KOPT-K1 (cell line): Measurements from ENCODE around the gene TTC13.
A peak's percentile ranks its signal among the peaks of the same experiment; 100 is the strongest.

Source experiments
- H3K27ac ChIP-seq: fragments of 200-600 bp; sonication (generic); 2 replicates; pipeline ENCODE4 v1.5.1; 2016; ENCODE audit warnings: antibody characterized with exemption, mild to moderate bottlenecking, low read depth, low read length; ENCODE audit not compliant: poor library complexity, severe bottlenecking
- H3K36me3 ChIP-seq: fragments of 200-600 bp; sonication (generic); 2 replicates; pipeline ENCODE4 v1.5.1; 2017; ENCODE audit warnings: antibody characterized with exemption, mild to moderate bottlenecking, low read length, moderate library complexity; ENCODE audit not compliant: insufficient read depth
- H3K9me3 ChIP-seq: fragments of 200-600 bp; sonication (generic); 2 replicates; pipeline ENCODE4 v1.5.1; 2017; ENCODE audit warnings: antibody characterized with exemption, low read length, mild to moderate bottlenecking; ENCODE audit not compliant: insufficient read depth, poor library complexity, severe bottlenecking

Gene TTC13

DNA sequence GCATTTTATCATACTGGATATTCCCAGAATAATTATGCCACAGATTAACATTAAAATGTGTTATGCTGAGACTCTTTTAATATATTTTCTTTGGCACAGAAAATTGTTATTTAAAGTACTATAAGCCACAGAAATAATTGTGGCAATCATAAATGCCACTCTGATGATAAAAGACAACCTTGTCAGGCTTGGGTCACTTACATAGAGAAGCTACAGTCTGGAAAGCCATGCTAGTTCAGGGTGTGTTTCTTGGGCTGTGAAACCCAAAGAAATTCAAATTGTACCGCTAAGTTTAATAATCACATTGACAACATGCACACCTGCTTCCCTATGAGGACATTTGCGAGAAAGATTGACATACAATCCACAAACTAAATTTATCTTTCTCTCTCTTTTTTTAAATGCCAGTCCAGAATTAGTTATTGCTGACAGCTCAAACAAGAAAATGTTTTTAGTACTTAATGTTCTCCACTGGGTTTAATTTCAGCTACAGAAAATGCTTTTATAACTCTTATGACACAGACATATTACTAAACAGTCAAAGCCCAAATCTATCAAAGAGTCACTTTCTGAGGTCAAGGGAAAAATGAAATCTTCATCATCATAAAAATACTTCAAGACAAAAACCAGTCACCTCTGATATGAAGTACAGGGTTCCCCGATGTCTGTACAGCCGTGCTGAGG is 38.7 kb downstream of the TTC13 start:
- Histone ChIP-seq H3K27ac (no peak overlapping the region), H3K9me3 (no peaks in the 10 kb centered on the region)

DNA sequence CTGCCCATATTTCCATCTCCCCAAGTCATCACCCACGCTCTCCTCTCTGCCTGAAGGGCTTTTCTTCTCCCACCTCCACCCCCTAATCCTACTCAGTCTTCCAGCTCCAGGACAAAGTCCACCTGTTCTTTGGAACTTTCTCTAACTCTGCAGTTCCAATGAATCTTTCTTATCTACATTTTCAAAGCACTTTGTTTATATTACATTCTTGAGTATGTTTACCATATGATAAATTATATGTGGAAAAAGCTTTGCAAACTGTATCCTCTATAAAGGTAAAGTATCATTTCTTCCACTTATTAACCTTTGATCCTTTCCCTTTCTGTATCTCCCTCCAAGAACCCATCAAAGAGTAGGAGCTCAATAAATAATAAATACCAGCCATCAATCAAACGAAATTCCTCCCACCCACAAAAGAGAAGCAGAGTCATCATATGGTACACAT is 39.7 kb downstream of the TTC13 start:
- Histone ChIP-seq H3K36me3 (peaks cover 5% of the 10 kb centered on the region; the same call in 1 of the 2 replicates), H3K27ac (no peak overlapping the region), H3K9me3 (no peaks in the 10 kb centered on the region)

More for the DNA sequence above, 38.7 kb downstream of the TTC13 start:
- peaks cover 8% of the 10 kb centered on the region; the same call in 1 of the 2 replicates for H3K36me3 ChIP-seq

DNA sequence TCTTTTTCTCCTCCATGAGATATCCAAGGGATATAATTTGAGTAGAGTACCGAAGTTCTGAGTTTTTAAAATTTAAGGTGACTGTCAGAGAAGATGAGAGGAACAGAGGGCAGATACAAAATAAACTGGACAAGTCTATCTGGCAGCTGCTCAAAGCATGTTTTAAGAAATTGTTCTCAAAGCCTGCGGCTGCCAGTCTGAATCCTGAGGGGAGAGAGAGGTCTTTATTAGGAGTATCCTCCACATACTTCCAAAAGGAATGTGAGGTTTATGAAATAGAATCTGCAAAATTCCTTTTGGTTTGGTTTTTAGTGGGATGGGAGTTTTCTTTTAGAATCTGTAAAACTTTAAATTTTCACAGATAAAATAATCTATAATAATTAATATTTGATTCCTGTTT is 41.3 kb downstream of the TTC13 start:
- Histone ChIP-seq H3K27ac (peak overlapping the region; percentile 39), H3K36me3 (no peaks in the 10 kb centered on the region; the same call in 1 of the 2 replicates), H3K9me3 (no peaks in the 10 kb centered on the region)

DNA sequence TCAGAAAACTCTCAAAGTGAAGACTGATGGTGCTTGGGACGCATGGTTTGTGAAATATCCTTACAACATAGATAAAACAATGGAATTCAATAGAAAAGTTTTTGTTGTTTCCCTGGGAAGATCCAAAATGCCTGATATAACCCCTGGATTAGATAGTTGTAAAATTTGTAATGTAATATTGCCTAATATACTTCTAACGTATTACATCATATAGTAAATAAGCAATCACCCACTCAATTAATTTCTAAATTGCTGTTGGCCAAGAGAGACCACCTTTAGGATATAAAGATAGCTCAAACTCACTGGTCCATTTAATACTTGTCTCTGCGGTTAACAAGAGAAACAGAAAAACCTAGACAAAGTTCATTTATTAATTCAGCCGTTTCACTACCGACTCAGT is 42.2 kb downstream of the TTC13 start:
- peak overlapping the region; percentile 39 for H3K27ac ChIP-seq
- no peaks in the 10 kb centered on the region for H3K9me3 ChIP-seq
- peaks cover 5% of the 10 kb centered on the region for H3K36me3 ChIP-seq

DNA sequence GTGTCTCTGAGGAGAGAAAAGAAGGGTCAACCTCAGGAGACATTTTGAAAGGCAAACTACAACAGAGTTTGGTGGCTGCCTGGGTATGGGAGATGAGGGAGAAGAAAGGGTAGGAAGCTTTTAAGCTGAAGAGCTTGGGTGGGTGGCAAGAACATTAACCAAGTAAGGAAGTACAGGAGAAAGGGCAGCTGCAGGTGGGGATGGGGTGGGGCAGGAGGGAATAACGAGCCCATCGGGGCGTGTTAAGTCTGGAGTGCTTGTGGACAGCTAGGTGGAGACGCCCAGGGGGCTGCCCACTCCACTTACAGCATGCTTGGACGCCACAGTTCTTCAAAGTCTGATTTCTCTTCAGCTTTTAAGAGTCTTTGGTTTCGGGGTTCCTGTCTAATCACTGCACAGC is 42.8 kb downstream of the TTC13 start:
- no peaks in the 10 kb centered on the region for H3K9me3 ChIP-seq
- H3K36me3 ChIP-seq: peaks cover 11% of the 10 kb centered on the region
- H3K27ac ChIP-seq: no peak overlapping the region

DNA sequence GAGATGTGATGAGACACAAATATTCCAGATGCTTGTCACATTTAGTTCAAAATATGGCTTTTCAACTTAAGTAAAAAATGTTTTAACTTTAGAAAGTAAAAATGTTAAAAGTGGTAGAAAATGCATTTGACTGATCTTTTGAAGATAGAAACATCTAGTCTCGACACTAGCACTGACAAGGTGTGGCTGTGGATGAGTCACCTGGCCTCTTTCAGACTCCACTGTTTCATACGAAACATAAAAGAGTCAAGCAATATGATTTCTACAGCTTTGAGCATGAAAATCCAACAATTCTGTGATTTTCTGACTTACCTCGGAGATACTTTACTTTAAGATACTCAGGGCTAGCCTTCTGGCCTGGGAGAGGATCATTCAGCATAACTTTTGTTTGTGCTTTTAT is 47.7 kb downstream of the TTC13 start:
- Histone ChIP-seq H3K9me3 (no peaks in the 10 kb centered on the region), H3K27ac (no peak overlapping the region), H3K36me3 (peaks cover 40% of the 10 kb centered on the region)

DNA sequence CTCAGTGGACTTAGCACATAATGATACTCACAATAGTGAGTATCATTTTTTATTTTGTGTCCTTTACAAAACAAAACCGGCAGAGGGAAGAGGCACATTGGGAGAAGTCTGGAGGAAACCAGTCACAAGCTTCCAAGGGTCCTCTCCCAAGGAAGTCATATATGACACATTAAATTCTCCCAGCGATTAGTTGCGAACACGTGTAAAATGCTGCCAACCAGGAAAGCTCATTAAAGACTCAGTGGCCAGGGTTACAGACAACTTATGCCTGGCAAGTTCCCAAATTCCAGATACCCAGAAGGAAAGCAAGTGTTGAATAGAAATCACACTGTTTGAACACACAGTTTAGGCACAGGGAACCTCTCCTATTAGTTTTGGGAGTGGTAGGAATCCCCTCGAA is 52.5 kb downstream of the TTC13 start:
- H3K9me3 ChIP-seq: no peaks in the 10 kb centered on the region
- H3K36me3 ChIP-seq: peaks cover 64% of the 10 kb centered on the region
- H3K27ac ChIP-seq: no peak overlapping the region

DNA sequence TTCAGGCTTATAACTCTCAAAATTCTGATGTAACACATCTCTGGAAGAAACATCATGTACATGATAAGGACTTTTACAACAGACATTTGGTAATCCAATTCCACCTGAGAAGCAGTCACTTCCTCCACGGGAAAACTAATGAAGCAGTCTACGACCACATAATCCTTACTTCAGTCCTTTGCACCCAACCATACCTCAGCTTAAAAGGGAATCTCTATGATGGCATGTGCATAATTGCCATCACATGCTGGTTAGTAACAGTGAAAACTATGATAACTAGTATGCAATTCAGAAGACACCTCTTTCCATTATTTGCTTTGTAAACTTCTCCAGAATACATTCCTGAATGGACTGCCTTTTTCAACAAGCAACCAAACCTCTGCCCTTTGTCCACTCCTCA is 53.1 kb downstream of the TTC13 start:
- no peak overlapping the region for H3K27ac ChIP-seq
- H3K9me3 ChIP-seq: no peaks in the 10 kb centered on the region
- peaks cover 64% of the 10 kb centered on the region for H3K36me3 ChIP-seq

DNA sequence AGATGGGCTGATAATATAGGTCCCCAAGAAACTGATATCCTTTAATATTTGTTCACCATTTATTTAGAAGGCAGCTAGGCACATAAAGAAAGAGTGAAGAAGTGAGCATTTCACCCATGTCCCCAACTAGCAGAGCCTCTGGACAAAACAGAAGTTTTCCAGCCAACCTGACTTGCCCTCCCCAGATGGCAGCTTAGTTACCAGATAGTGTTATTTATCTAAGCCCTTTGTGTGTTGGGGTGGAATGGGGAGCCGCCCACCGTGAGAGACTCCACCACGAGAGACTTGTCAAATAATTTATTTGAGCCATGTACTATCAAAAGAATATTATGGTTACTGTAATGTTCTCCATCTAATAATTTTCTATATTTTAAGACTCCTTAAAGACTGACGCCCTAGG is 55.5 kb downstream of the TTC13 start:
- no peaks in the 10 kb centered on the region for H3K9me3 ChIP-seq
- H3K36me3 ChIP-seq: peaks cover 76% of the 10 kb centered on the region
- no peak overlapping the region for H3K27ac ChIP-seq

DNA sequence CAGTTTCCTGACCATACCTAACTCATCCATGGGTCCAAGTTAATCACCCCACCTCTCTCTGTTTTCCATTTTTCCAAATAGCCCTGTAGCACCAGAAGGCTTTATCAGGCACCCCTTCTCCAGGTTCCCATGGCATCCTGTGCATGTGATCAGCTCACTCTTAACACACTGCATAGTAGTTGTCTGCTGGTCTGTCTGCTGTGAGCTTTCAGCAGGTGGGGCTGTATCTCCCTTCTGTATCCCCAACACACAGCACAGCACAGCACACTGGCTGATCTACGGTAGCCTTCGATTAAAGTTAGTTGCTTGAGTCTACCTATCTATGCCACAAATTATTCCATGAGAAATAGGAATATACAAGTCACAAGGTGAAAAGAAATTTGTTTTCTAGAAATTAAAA is 56.0 kb downstream of the TTC13 start:
- Histone ChIP-seq H3K27ac (no peak overlapping the region), H3K36me3 (peaks cover 73% of the 10 kb centered on the region), H3K9me3 (no peaks in the 10 kb centered on the region)

DNA sequence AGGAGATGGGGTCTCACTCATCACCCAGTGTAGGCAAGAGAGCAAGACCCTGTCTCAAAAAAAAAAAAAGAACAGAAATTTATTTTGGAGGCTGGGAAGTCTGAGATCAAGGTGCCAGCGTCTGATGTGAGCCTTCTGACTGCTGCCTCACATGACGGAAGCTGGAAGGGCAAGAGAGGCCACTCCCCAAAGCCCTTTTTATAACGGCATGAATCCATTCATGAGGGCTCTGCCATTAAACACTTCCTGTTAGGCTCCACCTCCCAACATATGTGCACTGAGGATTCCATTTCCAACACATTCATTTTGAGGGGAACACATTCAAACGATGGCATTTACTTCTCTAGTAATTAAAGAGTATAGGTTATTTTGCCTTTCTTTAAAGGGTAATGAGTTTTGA is 59.5 kb downstream of the TTC13 start:
- Histone ChIP-seq H3K27ac (no peak overlapping the region), H3K36me3 (peaks cover 70% of the 10 kb centered on the region), H3K9me3 (no peaks in the 10 kb centered on the region)

DNA sequence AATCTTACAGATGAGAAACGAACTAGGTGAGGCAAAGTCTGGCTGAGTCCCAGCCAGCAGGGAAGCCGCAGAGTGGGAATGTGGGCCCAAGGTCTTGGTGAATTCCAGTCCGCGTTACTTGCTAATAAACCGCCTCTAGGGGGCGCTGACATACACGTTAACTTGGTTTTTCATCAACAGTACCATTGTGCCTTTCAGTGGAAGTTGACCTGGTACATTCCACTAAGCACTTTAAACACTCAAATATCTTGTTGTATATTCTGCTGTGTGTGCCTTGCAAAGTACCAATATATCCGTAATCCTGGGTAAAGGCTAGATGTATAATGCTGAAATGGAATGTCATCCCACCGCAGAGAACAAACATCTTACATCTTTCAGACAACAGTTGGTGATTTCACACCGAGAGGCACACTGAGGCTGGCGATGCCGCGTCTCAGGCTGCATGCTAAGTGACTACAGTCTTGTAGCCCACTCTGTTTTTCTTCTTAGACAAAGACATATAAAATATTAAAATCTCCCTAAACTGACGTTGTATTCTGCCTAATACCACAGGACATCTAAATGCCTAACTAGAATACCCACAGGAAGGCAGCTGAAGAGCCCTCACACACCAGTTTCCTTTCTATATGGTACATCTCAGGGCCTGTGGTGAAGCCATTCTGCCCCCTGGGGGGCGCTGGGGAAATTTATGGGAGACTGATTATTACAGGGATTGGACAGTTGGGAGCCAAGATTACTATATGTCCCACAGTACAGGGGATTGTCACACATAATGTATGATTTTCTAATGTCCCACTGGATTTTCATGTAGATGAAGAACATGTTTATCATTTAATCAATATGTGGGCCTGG is 61.2 kb downstream of the TTC13 start:
- Histone ChIP-seq H3K27ac (no peak overlapping the region), H3K9me3 (no peaks in the 10 kb centered on the region), H3K36me3 (peaks cover 60% of the 10 kb centered on the region)

DNA sequence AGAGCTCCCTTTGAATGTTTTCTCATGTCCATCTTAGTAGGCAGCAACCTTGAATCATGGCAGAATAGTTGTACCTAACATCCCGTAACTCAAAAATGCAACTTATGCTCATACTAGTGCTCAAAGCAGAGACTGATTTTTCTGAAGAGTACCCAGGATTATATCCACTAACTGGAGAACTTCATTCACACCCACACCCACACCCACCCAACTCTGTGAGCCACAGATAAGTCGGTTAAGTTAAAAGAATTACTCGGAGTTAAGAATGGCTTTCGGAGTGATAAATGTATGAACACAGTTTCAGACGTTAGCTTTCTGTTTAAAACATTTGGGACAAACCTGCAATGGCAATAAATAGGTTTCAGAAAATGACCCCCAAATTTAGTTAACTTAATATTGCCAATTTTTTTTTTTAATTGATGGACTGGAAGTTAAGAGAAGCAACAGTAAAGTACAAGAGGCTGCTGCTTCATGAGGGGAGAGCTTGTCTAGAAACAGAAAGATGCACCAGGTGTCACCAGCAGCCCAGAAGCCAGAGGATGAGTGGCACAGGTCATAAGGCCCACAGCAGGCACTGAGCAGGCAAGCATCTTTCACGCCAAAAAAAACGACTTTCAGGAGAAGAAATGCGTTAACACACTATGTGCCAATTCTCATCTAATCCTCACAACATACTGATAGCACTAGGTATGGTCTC is 61.9 kb downstream of the TTC13 start:
- no peak overlapping the region for H3K27ac ChIP-seq
- H3K9me3 ChIP-seq: no peaks in the 10 kb centered on the region
- H3K36me3 ChIP-seq: peaks cover 57% of the 10 kb centered on the region

DNA sequence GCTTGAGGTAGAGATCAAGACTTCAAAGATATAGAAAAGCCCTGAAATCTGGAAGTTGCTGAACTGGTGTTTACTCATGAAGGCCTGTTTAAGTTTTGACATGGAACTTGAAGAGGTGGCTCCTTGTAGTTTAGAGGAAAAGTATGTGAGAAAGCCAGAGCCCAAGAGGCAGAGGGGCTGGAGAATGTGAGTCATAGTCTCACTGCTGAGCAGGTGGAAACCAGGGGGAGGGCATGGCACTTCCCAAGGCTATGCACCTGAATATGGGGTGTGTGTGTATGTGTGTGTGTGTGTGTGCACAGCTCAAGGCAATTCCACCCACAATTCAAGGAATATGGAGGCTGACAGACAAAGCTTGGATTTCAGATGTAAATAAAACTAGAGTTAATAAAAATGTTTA is 63.6 kb downstream of the TTC13 start:
- Histone ChIP-seq H3K36me3 (peaks cover 60% of the 10 kb centered on the region), H3K27ac (no peak overlapping the region), H3K9me3 (no peaks in the 10 kb centered on the region)

DNA sequence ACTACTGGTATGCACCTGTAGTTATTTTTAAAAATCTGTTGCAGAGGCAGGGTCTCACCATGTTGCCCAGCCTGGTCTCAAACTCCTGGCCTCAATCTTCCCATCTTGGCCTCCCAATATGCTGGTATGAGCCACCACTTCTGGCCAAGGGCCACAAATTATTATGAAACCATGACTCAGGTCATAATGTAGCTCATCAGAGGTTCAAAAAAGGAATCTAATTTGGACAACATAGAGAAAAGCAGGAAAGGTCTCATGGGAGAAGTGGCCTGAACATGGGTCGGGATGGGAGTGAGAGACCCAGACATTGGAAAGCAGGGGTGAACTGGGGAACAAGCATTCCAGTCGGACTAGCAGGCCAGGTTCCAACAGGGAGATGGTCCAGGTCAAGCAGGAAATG is 65.2 kb downstream of the TTC13 start:
- H3K36me3 ChIP-seq: peaks cover 60% of the 10 kb centered on the region
- H3K27ac ChIP-seq: no peak overlapping the region
- H3K9me3 ChIP-seq: no peaks in the 10 kb centered on the region
